Measurements from ENCODE around the gene LIN28A.

The LIN28A gene

DNA sequence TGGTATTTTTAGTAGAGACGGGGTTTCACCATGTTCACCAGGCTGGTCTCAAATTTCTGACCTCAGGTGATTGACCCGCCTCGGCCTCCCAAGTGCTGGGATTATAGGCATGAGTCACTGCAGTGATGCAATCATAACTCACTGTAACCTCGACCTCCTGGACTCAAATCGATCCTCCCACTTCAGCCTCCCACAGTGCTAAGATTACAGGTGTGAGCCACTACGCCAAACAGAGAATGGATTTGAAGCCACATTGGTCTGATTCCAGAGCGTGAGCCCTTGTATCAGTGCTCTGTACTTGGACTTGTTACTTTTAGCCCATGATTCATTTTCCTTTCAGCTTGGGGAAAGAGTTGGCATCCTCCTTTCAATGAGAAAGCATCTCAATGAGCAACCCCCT, 23.2 kb upstream of the LIN28A start:
- DNase-seq (ENCODE audit: low read depth in 2 of 3, low spot score in 2 of 3), result no peak

DNA sequence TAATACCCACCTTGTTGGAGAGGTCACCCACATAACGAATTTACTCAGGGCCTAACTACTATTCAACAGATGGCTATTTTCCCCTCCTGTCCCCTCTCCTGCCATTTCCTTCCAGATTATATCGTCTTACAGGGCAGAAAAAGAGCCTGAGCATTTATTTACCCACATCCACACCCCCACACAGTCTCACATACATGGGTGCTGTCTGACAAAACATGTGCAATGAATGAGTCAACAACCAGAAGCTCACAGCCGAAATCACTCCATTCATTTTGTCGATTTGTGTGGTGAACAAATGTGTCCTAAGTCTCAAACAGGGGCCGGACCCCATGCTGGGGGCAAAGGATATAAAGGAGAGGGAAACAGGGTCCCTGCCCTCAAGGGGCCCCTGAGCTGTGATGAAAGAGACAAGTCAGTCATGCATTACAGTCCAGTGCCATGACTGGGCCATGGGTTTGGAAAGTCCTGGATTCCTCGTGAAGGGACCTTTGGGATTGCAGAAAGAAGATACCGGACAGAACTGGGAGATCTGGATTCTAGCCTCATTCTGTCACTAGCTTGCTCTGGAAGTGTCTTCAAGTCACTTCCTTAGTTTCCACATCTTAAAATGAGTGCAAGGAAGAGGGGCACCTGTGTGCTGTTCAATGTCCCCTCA, 21.7 kb upstream of the LIN28A start:
- DNase-seq (ENCODE audit: low read depth in 2 of 3, low spot score in 2 of 3), result no peak

GRCh38 chr1:26389604-26390247, 20.9 kb upstream of the LIN28A start:
- no peak for DNase-seq (ENCODE audit: low read depth in 2 of 3, low spot score in 2 of 3)

DNA sequence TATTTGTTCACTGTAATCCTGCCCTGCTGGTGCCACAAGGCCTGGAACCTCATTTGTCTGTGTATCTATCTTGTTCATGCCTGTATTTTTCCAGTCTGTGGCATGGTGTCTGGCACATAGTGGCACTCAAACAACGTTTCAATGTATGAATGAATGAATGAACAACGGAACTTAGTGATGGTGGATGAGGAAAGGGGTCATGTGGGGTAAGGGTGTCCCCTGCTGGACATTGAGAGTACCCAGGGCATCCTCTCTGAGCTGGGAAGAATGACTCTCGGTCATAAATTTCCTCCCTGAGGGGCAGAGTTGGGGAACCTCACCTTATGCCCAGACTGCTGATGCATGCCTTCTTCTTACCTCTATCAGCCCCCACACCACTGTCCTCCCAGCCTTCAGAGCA, 19.2 kb upstream of the LIN28A start:
- no peak for DNase-seq (ENCODE audit: low read depth in 2 of 3, low spot score in 2 of 3)

- DNase-seq (ENCODE audit: low read depth in 2 of 3, low spot score in 2 of 3), result no peak
These were observed 14.9 kb upstream of the LIN28A start for GRCh38 chr1:26395754-26396153.

DNA sequence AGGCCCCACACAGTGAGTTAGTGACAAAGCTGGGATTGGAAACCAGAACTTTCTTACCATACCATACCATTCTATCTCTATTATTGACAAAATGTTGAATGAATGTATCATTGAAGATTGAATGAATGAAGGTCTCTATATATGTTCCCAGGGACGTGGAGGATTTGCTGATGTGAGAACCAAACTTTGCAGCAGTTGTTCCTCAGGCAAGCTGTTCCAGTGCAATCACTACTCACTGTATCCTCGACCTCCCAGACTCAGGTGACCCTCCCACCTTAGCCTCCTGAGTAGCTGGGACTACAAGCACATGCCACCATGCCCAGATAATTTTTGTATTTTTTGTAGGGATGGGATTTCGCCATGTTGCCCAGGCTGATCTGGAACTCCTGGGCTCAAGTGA, 11.6 kb upstream of the LIN28A start:
- no peak for DNase-seq (ENCODE audit: low read depth in 2 of 3, low spot score in 2 of 3)

DNA sequence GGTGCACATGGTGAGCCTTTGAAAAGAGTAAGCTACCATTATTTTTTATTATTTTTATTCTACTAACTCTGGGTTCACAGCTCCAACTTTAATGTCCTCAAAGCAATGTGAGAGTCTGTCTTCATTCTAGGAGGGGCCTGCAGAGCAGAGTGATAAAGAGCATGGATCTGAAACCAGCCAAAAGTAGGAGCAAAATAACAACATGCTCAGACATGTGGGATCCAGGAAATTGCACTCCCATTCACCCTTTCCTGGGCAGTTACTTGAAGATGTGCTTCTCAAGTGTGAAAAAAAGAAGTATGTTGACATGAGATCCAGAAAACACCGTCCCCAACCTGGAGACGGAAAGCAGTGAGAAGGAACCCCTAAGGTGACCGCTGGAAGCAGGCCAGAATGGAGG, 8.7 kb upstream of the LIN28A start:
- no peak for DNase-seq (ENCODE audit: low read depth in 2 of 3, low spot score in 2 of 3)

- no peak for DNase-seq (ENCODE audit: low read depth in 2 of 3, low spot score in 2 of 3)
These were observed 7.0 kb upstream of the LIN28A start for GRCh38 chr1:26403656-26404055.

GRCh38 chr1:26404641-26405040, 6.0 kb upstream of the LIN28A start:
- DNase-seq (ENCODE audit: low read depth in 2 of 3, low spot score in 2 of 3), result no peak

- no peak for DNase-seq (ENCODE audit: low read depth in 2 of 3, low spot score in 2 of 3)
These were observed 5.2 kb upstream of the LIN28A start for GRCh38 chr1:26405281-26405915.

GRCh38 chr1:26408604-26409003, 2.0 kb upstream of the LIN28A start:
- peak in 2 of 3 experiments; percentile 51 to 54 for DNase-seq (ENCODE audit: low read depth in 2 of 3, low spot score in 2 of 3)

GRCh38 chr1:26409191-26409807, 1.3 kb upstream of the LIN28A start:
- DNase-seq (ENCODE audit: low read depth in 2 of 3, low spot score in 2 of 3), result no peak

- DNase-seq (ENCODE audit: low read depth in 2 of 3, low spot score in 2 of 3), result no peak
These were observed 1.0 kb downstream of the LIN28A start for GRCh38 chr1:26411624-26412074.

DNA sequence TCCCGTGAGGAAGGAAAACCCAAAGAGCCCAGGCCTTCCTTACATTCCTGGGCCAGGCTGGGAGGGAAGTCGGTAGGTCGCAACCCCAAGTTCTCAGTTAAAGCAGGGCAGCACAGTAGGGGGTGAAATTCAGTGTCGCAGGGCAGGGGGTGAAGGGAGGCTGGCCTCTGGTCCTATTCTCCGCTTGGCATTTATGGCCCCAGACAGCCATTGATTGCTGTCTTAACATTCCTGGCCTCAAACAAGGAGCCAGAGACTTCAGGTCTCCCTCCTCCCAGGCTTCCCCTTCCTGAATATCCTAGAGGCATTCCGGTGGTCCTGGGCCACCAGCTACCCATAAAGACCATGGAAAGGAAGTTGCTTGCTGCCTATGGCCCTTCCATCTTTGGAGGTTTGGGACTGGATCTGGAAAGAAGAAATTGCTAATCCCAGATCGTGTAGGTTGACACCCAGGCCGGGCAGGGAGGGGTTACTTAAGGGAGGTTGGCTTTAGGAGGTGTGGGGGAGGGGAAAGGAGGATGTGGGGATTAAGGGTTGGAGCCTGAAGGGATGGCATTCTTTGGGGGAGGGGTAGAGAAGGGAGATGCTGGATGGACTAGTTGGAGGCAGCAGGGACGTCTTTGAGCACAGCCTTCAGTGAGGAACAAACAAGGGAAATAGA, 1.7 kb downstream of the LIN28A start:
- DNase-seq (ENCODE audit: low read depth in 2 of 3, low spot score in 2 of 3), result no peak

DNA sequence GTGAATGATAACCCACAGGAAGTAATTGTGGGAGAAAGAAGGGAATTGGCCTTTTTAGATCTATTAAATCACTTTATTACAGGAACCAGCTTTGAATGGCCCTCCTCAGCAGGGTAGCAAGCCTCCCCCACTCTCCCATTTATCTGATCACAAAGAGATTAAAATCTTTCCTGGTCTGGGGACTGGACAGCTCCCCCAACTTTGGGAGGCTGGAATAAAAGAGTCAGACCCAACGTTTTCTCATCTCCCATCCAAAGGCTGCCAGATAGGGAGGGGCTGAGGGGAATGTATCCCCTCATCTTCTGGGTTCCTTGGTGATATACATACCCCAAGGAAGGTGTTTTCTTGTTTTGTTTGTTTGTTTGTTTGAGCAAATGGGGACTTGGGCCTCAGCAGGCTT, 2.4 kb downstream of the LIN28A start:
- no peak for DNase-seq (ENCODE audit: low read depth in 2 of 3, low spot score in 2 of 3)

DNA sequence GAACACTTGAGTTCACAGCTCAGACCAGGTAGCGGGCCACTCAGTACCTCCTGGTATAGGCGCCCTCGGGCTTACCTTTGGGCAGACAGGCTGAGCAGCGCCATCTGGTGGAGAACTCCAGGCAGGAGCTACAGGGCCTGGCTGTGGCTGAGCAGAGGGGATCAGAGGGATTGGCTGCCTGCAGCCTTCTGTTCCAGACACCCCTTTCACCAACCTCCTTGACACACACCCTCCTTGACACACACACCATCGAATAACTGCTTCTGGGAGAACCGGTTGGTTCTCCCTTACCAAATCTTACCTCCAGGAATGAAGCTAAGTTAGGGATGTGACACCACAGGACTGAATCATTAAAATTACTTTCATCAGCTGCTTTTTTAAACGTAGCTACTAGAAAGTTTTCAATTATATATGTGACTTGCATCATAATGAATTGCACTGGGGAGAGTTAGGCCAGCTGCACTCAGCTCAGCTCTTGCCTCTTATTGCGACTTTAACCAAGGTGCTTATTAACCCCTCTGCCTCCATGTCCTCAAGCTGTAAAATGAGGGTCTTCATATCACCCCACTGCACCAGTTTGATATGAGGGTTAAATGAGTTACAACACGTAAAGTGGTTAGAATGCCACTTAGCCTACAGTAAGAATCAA, 6.6 kb downstream of the LIN28A start:
- peak; percentile 52 to 85 (median 59) for DNase-seq (ENCODE audit: low read depth in 2 of 3, low spot score in 2 of 3)

GRCh38 chr1:26418865-26419349, 8.3 kb downstream of the LIN28A start:
- DNase-seq (ENCODE audit: low read depth in 2 of 3, low spot score in 2 of 3), result no peak

DNA sequence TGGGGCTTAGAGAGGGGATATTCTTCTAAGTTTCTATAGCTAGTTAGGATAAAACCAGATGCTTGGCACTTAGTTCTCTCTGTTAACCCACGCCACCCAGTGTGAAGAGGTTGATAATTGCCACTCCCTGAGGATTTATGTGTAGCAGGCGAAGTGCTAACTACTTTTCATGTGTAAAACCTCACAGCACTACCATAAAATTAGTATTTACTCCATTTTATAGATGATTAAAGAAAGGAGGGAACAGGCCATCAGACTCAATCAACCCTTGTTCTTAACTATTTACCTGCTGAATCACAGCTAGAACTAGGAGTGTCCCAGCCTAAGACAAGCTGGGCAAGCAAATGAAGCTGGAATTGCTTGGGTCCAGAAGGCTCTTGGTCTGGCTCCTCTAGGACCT, 8.9 kb downstream of the LIN28A start:
- DNase-seq (ENCODE audit: low read depth in 2 of 3, low spot score in 2 of 3), result no peak

DNA sequence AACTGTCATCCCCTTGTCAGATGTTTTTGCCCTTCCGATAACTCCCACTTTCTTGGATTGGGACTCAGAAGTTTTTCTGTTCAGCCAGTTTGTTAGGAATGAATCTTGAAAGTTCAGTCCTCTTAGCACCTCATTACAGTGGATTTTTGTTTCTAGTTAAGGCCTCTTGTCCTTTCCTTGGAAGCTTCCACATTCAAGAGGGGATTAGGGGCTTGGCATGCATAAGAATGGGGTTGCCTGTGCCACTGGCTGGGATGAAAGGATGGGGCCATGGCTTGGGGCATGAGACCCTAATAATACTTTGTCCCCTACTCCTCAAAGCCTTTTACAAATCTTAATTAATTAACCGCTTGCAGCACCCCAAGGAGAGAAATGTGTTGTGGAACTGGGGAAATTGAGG, 19.1 kb downstream of the LIN28A start:
- DNase-seq (ENCODE audit: low read depth in 2 of 3, low spot score in 2 of 3), result no peak

DNA sequence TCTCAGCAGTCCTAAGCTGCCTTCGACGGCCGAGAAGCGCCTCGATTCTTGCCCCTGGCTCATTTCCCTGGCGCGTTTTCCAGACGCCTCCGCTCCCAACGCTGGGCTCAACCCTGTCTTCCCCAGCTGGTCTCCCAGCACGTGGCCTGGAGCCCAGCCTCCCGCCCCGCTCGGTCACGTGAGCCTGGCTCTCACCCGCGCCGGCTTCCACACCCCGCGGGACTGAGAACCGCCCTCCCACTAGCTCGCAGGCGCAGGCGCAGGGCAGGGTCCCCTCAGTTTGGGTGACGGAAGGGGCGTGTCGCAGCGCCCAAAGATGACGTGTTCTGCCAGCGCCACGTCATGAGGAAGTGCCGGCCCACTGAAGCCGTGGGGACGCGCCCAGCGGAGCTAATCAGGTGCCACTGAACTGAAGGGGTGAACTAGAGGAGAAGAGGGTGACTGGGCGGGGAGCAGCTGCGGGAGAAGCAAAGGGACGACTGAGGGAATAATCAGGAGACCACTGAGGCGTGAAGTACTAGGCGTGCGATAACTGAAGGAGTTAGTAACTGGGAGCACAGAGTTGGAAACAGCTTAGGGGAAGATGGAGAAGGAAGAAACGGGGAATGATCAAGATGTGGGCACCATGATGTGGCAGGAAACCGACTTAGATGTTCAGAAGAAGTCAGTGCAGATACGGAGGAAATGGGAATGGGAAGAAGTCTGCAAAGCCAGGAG, 21.5 kb downstream of the LIN28A start, which contains the start of gene DHDDS:
Gene DHDDS (plus strand): TSS at position 343 of the 717 bp plus-strand sequence. CDS start 625 bp downstream, outside the sequence.
- DNase-seq (ENCODE audit: low read depth in 2 of 3, low spot score in 2 of 3), result peak; percentile 96 to 97 (median 97)
